Placental pericyte (primary cell): ENCODE data around the gene TCTN1. TPM values are rescaled to one million over a fixed set of nuclear protein-coding genes. Genes with fewer than 3 reads are reported as not detected.

Experiments used
- small RNA-seq: library from RNA; depleted of rRNA; stranded (forward); fragments of <200 nt; gene quantifications from one replicate; pipeline ENCODE3, GENCODE V24; 2012; ENCODE audit warnings: low replicate concordance
- total RNA-seq: library from RNA; depleted of rRNA; stranded (reverse); fragments of >200 nt; gene quantifications from 2 replicates; pipeline ENCODE4 v1.2.3, GENCODE V29; 2012

TCTN1 gene
- 20.1 and 23.3 TPM in 2 replicates for total RNA-seq

GRCh38 chr12:110613771-110614684 lies at the start of gene TCTN1:
TSS of gene TCTN1 (plus strand) at chr12:110614129. CDS start at chr12:110614183, 54 bp downstream.

GRCh38 chr12:110583137-110584059 lies 30.5 kb upstream of the TCTN1 start, which contains the start of gene PPTC7:
TSS of gene PPTC7 (minus strand) at chr12:110583318. CDS start at chr12:110583031, 287 bp downstream.

DNA sequence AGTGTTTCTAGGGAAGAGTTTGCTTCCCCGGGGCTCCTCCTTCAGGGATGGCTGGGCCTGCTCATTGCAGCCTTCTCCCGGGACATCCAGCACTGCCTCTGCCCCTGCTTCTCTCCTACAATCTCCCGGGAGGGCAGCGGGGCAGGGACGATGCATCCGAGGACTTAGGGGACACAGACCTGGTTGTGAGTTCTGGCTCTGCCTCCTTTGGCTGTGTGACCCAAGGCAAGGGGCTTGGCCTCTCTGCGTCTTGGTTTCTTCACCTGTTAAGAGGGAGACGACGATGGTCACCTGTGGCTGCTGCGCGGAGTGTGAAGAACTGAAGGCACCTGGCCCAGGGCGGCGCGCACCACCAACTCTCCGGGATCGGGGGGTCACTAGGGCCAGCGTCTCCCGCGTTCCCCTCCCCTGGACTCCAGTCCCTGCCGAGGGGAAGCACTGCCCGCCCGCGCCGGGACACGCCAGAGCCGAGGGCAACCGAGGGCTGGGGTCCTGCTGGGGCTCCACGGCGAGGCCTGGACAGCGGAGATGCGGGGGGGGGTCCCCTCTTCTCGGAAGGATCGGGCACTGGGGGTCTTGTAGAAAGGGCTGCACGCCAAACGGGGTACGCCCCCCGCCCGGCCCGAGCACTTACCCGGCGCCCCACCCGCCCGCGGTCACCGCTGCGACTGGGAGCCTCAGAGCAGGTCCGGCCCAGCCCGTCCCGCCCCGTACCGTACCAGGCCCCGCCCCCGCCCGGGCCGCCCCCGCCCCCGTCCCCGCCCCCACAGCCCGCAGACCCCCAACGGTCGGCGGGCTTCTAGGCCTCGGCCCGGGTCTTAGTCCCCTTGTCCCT lies 74.7 kb downstream of the TCTN1 start, which contains the start of gene HVCN1:
Gene HVCN1 (minus strand): TSS at position 670 of the 835 bp plus-strand sequence. CDS start 5,870 bp downstream, outside the sequence.

Small RNA genes lying within 50 kb of the gene (small RNA-seq; reads per million reads assigned to genes)
- not detected for gene RN7SL387P

Other genes starting within 250 kb of the TCTN1 start
- 21.9 and 47.7 TPM in 2 replicates for gene ANAPC7, start 210.4 kb upstream of the TCTN1 start, total RNA-seq
- 247 and 258 TPM in 2 replicates for gene ARPC3, start 163.8 kb upstream of the TCTN1 start, total RNA-seq
- gene GPN3, start 145.9 kb upstream of the TCTN1 start, total RNA-seq, result 12.0 and 23.5 TPM in 2 replicates
- 4.6 and 12.6 TPM in 2 replicates for gene FAM216A, start 145.3 kb upstream of the TCTN1 start, total RNA-seq
- gene VPS29, start 112.0 kb upstream of the TCTN1 start, total RNA-seq, result 35.7 and 77.0 TPM in 2 replicates
- 0.44 and 1.4 TPM in 2 replicates for gene RAD9B, start 111.8 kb upstream of the TCTN1 start, total RNA-seq
- gene PPTC7, start 30.8 kb upstream of the TCTN1 start, total RNA-seq, result 8.1 and 13.6 TPM in 2 replicates
- 1.3 and 4.3 TPM in 2 replicates for gene HVCN1, start 75.0 kb downstream of the TCTN1 start, total RNA-seq
- gene PPP1CC, start 128.8 kb downstream of the TCTN1 start, total RNA-seq, result 70.9 and 156 TPM in 2 replicates
- gene CCDC63, start 232.9 kb downstream of the TCTN1 start, total RNA-seq, result not detected in 2 replicates